NCI-H1436 treated with DMSO at 0.1 percent for 48 hours (cell line): ENCODE measurements around the gene HOXA11.

ENCODE experiments used
- DNase-seq: peaks from one replicate; lab custom pipeline; 2025; lab: John Stamatoyannopoulos, UW

The HOXA11 gene

DNA sequence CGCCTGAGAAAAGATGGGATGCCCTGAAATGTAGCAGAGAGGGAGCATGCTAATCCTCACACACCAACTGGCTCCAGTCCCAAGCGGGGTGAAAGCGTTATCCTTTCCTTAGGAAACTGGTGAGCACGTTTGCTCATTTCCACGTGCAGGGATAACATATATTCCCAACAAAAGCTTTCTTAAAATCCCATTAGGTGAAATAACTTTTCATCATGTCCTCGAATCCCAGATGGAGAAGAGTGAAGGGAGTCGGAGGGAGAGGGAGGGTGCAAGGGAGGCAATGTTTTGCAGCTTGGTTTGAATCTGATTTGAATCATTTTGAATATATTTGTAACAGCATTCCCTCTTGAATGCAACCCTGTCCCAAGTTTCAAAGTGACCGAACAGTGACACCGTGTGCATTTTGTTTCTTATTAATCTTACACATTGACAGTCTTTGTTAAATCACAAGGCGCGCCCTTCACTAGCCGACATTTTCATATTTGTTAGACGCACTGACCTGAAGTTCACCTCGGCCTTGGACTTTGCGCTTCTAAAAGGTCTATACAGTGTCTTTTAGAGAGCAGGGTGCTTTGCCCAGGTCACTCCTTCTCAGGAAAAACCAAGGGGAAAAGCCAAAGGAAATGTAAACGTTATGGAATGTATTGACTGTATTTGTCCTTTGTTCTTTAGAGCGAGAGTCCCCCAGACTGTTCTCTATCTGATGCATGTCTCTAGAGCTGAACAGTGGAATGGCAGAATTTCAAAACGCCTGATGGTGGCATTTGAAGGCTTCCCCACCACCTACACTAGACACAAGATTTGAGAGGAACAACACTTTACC, 51.4 kb downstream of the HOXA11 start:
- DNase-seq = no peak

GRCh38 chr7:27132978-27133377, 52.1 kb downstream of the HOXA11 start:
- DNase-seq = no peak

- no peak for DNase-seq
Measured at GRCh38 chr7:27132214-27132613, 52.8 kb downstream of the HOXA11 start.

- no peak for DNase-seq
Measured at GRCh38 chr7:27131390-27131819, 53.6 kb downstream of the HOXA11 start.
